GM18868 (cell line): ENCODE data around the gene GABRR2.
"Not testable (repeated sequence)": the region's sequence is repeated elsewhere in the genome, so short reads cannot be mapped to it uniquely, and the experiment has no call there.

Source experiments
- ATAC-seq: cut with Tn5 transposase; IDR thresholded peaks from one replicate; pipeline ENCODE4 v1.9.1; 2021; ENCODE audit warnings: mild to moderate bottlenecking, moderate library complexity; ENCODE audit not compliant: unreplicated experiment

GABRR2 gene

GRCh38 chr6:89295981-89296380 is 19.1 kb downstream of the GABRR2 start:
- no peak for ATAC-seq

- ATAC-seq: not testable (repeated sequence)
Observed at GRCh38 chr6:89295116-89295515, 20.0 kb downstream of the GABRR2 start.

- no peak for ATAC-seq
Observed at GRCh38 chr6:89291256-89291819, 23.8 kb downstream of the GABRR2 start.

- no peak for ATAC-seq
Observed at GRCh38 chr6:89290401-89291155, 24.5 kb downstream of the GABRR2 start.

- no peak for ATAC-seq
Observed at GRCh38 chr6:89289710-89290109, 25.4 kb downstream of the GABRR2 start.

- no peak for ATAC-seq
Observed at GRCh38 chr6:89287351-89288028, 27.6 kb downstream of the GABRR2 start.

GRCh38 chr6:89286516-89286915 is 28.6 kb downstream of the GABRR2 start:
- ATAC-seq: no peak

- ATAC-seq: no peak
Observed at GRCh38 chr6:89284963-89285735, 29.9 kb downstream of the GABRR2 start.

- ATAC-seq: no peak
Observed at GRCh38 chr6:89284081-89284480, 31.0 kb downstream of the GABRR2 start.

GRCh38 chr6:89282749-89283148 is 32.4 kb downstream of the GABRR2 start:
- no peak for ATAC-seq

- ATAC-seq: peak; percentile 100
Observed at GRCh38 chr6:89281779-89282246, 33.3 kb downstream of the GABRR2 start.

- ATAC-seq: no peak
Observed at GRCh38 chr6:89278956-89279355, 36.1 kb downstream of the GABRR2 start.

- ATAC-seq: no peak
Observed at GRCh38 chr6:89275900-89276299, 39.2 kb downstream of the GABRR2 start.

GRCh38 chr6:89273816-89274215 is 41.3 kb downstream of the GABRR2 start:
- no peak for ATAC-seq

GRCh38 chr6:89272596-89272995 is 42.5 kb downstream of the GABRR2 start:
- ATAC-seq: no peak

GRCh38 chr6:89270951-89271721 is 44.0 kb downstream of the GABRR2 start:
- ATAC-seq: peak; percentile 80

GRCh38 chr6:89269981-89270380 is 45.1 kb downstream of the GABRR2 start:
- ATAC-seq: no peak

GRCh38 chr6:89269252-89269651 is 45.8 kb downstream of the GABRR2 start:
- no peak for ATAC-seq

GRCh38 chr6:89268776-89269175 is 46.3 kb downstream of the GABRR2 start:
- no peak for ATAC-seq

- ATAC-seq: no peak
Observed at GRCh38 chr6:89267918-89268317, 47.2 kb downstream of the GABRR2 start.
